ENCODE results near the gene PPIH.

Gene PPIH

GRCh38 chr1:42692911-42693310 lies 34.7 kb downstream of the PPIH start:
- Histone ChIP-seq H3K27me3 (ENCODE audit: insufficient read depth, low read length) (no peaks in the 10 kb centered on the region), H4K8ac (ENCODE audit: low read depth, low read length) (no peak overlapping the region), H2BK5ac (ENCODE audit: low read depth, low read length, poor library complexity) (no peak overlapping the region), H2AFZ (ENCODE audit: insufficient read depth, low read length, poor library complexity) (no peak overlapping the region), H3K4me1 (ENCODE audit: control insufficient read depth in 1 of 2, insufficient read depth in 2 of 2, low read length in 2 of 2) (peaks cover 3 to 4% of the 10 kb centered on the region in 2 experiments), H2BK120ac (ENCODE audit: insufficient read depth, low read length, poor library complexity) (no peak overlapping the region), H3K14ac (ENCODE audit: low read length) (no peak overlapping the region), H3K9me3 (ENCODE audit: insufficient read depth, low read depth, low read length) (no peaks in the 10 kb centered on the region), H3K79me2 (ENCODE audit: control insufficient read depth, insufficient read depth, low read length, poor library complexity) (peaks cover 5% of the 10 kb centered on the region), H3K4ac (ENCODE audit: low read depth, low read length) (peak overlapping the region; percentile 87), H3K4me2 (ENCODE audit: low read length) (no peak overlapping the region), H3K18ac (ENCODE audit: low read length) (no peak overlapping the region), H2BK12ac (ENCODE audit: low read length) (no peak overlapping the region), H2AK5ac (ENCODE audit: low read length) (no peak overlapping the region), H3K4me3 (ENCODE audit: low read depth, low read length) (no peak overlapping the region), H4K91ac (ENCODE audit: low read depth, low read length) (no peak overlapping the region), H3K23ac (ENCODE audit: low read length) (no peak overlapping the region), H3K9ac (ENCODE audit: low read length) (no peak overlapping the region), H4K12ac (ENCODE audit: low read depth, low read length) (no peak overlapping the region), H3K36me3 (ENCODE audit: control insufficient read depth in 1 of 2, insufficient read depth in 2 of 2, low read length in 2 of 2) (peaks cover 3 to 21% of the 10 kb centered on the region in 2 experiments), H3K79me1 (ENCODE audit: low read length) (no peaks in the 10 kb centered on the region), H3K27ac (ENCODE audit: low read depth, low read length) (no peak overlapping the region)
- no peak for DNase-seq
- WGBS (ENCODE audit: extremely low coverage, insufficient coverage, insufficient read length), result no CpG with 5 or more reads among the region's 2 CpGs

GRCh38 chr1:42698081-42698813 lies 40.0 kb downstream of the PPIH start:
- DNase-seq, result no peak
- no peak overlapping the region for H3K4ac ChIP-seq (ENCODE audit: low read depth, low read length)
- no peak overlapping the region for H2BK5ac ChIP-seq (ENCODE audit: low read depth, low read length, poor library complexity)
- H2BK120ac ChIP-seq (ENCODE audit: insufficient read depth, low read length, poor library complexity), result no peak overlapping the region
- H3K27ac ChIP-seq (ENCODE audit: low read depth, low read length), result no peak overlapping the region
- H4K91ac ChIP-seq (ENCODE audit: low read depth, low read length), result no peak overlapping the region
- no peak overlapping the region for H3K18ac ChIP-seq (ENCODE audit: low read length)
- H3K4me1 ChIP-seq (ENCODE audit: control insufficient read depth in 1 of 2, insufficient read depth in 2 of 2, low read length in 2 of 2), result no peaks in the 10 kb centered on the region
- no peaks in the 10 kb centered on the region for H3K9me3 ChIP-seq (ENCODE audit: insufficient read depth, low read depth, low read length)
- H2AFZ ChIP-seq (ENCODE audit: insufficient read depth, low read length, poor library complexity), result no peak overlapping the region
- no peak overlapping the region for H2AK5ac ChIP-seq (ENCODE audit: low read length)
- peaks cover 14 to 47% of the 10 kb centered on the region in 2 experiments for H3K36me3 ChIP-seq (ENCODE audit: control insufficient read depth in 1 of 2, insufficient read depth in 2 of 2, low read length in 2 of 2)
- no peak overlapping the region for H3K4me2 ChIP-seq (ENCODE audit: low read length)
- H4K12ac ChIP-seq (ENCODE audit: low read depth, low read length), result no peak overlapping the region
- WGBS (ENCODE audit: extremely low coverage, insufficient coverage, insufficient read length), result no CpG with 5 or more reads among the region's 4 CpGs
- H3K4me3 ChIP-seq (ENCODE audit: low read depth, low read length), result no peak overlapping the region
- no peak overlapping the region for H3K9ac ChIP-seq (ENCODE audit: low read length)
- no peak overlapping the region for H3K14ac ChIP-seq (ENCODE audit: low read length)
- H3K79me1 ChIP-seq (ENCODE audit: low read length), result no peaks in the 10 kb centered on the region
- H3K79me2 ChIP-seq (ENCODE audit: control insufficient read depth, insufficient read depth, low read length, poor library complexity), result no peaks in the 10 kb centered on the region
- H3K23ac ChIP-seq (ENCODE audit: low read length), result no peak overlapping the region
- no peak overlapping the region for H4K8ac ChIP-seq (ENCODE audit: low read depth, low read length)
- no peaks in the 10 kb centered on the region for H3K27me3 ChIP-seq (ENCODE audit: insufficient read depth, low read length)
- no peak overlapping the region for H2BK12ac ChIP-seq (ENCODE audit: low read length)

- Histone ChIP-seq H3K4ac (ENCODE audit: low read depth, low read length) (no peak overlapping the region), H3K79me2 (ENCODE audit: control insufficient read depth, insufficient read depth, low read length, poor library complexity) (no peaks in the 10 kb centered on the region), H3K14ac (ENCODE audit: low read length) (no peak overlapping the region), H3K27ac (ENCODE audit: low read depth, low read length) (no peak overlapping the region), H4K91ac (ENCODE audit: low read depth, low read length) (no peak overlapping the region), H3K79me1 (ENCODE audit: low read length) (no peaks in the 10 kb centered on the region), H3K4me3 (ENCODE audit: low read depth, low read length) (no peak overlapping the region), H2BK5ac (ENCODE audit: low read depth, low read length, poor library complexity) (no peak overlapping the region), H3K18ac (ENCODE audit: low read length) (no peak overlapping the region), H2BK12ac (ENCODE audit: low read length) (no peak overlapping the region), H3K36me3 (ENCODE audit: control insufficient read depth in 1 of 2, insufficient read depth in 2 of 2, low read length in 2 of 2) (peaks cover 19 to 56% of the 10 kb centered on the region in 2 experiments), H3K4me2 (ENCODE audit: low read length) (no peak overlapping the region), H3K9ac (ENCODE audit: low read length) (no peak overlapping the region), H3K9me3 (ENCODE audit: insufficient read depth, low read depth, low read length) (no peaks in the 10 kb centered on the region), H2AFZ (ENCODE audit: insufficient read depth, low read length, poor library complexity) (no peak overlapping the region), H4K12ac (ENCODE audit: low read depth, low read length) (no peak overlapping the region), H3K27me3 (ENCODE audit: insufficient read depth, low read length) (no peaks in the 10 kb centered on the region), H2AK5ac (ENCODE audit: low read length) (no peak overlapping the region), H4K8ac (ENCODE audit: low read depth, low read length) (no peak overlapping the region), H3K23ac (ENCODE audit: low read length) (no peak overlapping the region), H3K4me1 (ENCODE audit: control insufficient read depth in 1 of 2, insufficient read depth in 2 of 2, low read length in 2 of 2) (no peaks in the 10 kb centered on the region), H2BK120ac (ENCODE audit: insufficient read depth, low read length, poor library complexity) (no peak overlapping the region)
- DNase-seq, result no peak
These were observed 41.8 kb downstream of the PPIH start for GRCh38 chr1:42700006-42700405.

GRCh38 chr1:42703888-42704464 lies 45.8 kb downstream of the PPIH start:
- DNase-seq, result no peak
- Histone ChIP-seq H3K79me2 (ENCODE audit: control insufficient read depth, insufficient read depth, low read length, poor library complexity) (no peaks in the 10 kb centered on the region), H3K4ac (ENCODE audit: low read depth, low read length) (no peak overlapping the region), H3K27ac (ENCODE audit: low read depth, low read length) (no peak overlapping the region), H3K4me1 (ENCODE audit: control insufficient read depth in 1 of 2, insufficient read depth in 2 of 2, low read length in 2 of 2) (no peaks in the 10 kb centered on the region), H3K18ac (ENCODE audit: low read length) (no peak overlapping the region), H3K14ac (ENCODE audit: low read length) (no peak overlapping the region), H3K4me2 (ENCODE audit: low read length) (no peak overlapping the region), H2BK12ac (ENCODE audit: low read length) (no peak overlapping the region), H3K9me3 (ENCODE audit: insufficient read depth, low read depth, low read length) (no peaks in the 10 kb centered on the region), H3K36me3 (ENCODE audit: control insufficient read depth in 1 of 2, insufficient read depth in 2 of 2, low read length in 2 of 2) (peaks cover 24 to 40% of the 10 kb centered on the region in 2 experiments), H3K9ac (ENCODE audit: low read length) (no peak overlapping the region), H4K91ac (ENCODE audit: low read depth, low read length) (no peak overlapping the region), H4K12ac (ENCODE audit: low read depth, low read length) (no peak overlapping the region), H2AFZ (ENCODE audit: insufficient read depth, low read length, poor library complexity) (no peak overlapping the region), H2AK5ac (ENCODE audit: low read length) (no peak overlapping the region), H3K4me3 (ENCODE audit: low read depth, low read length) (no peak overlapping the region), H4K8ac (ENCODE audit: low read depth, low read length) (no peak overlapping the region), H2BK120ac (ENCODE audit: insufficient read depth, low read length, poor library complexity) (no peak overlapping the region), H2BK5ac (ENCODE audit: low read depth, low read length, poor library complexity) (no peak overlapping the region), H3K27me3 (ENCODE audit: insufficient read depth, low read length) (no peaks in the 10 kb centered on the region), H3K23ac (ENCODE audit: low read length) (no peak overlapping the region), H3K79me1 (ENCODE audit: low read length) (no peaks in the 10 kb centered on the region)
- no CpG with 5 or more reads among the region's 7 CpGs for WGBS (ENCODE audit: extremely low coverage, insufficient coverage, insufficient read length)

All from trophoblast cell (in vitro differentiated cells and primary cell).